Naive thymus-derived CD4-positive, alpha-beta T cell (primary cell): ENCODE measurements around the gene CACNA1A. TPM values are rescaled to one million over a fixed set of nuclear protein-coding genes. Genes with fewer than 3 reads are reported as not detected.
"Not testable (repeated sequence)": the region's sequence is repeated elsewhere in the genome, so short reads cannot be mapped to it uniquely, and the experiment has no call there.

ENCODE experiments used
- ATAC-seq: fragments of 150-1000 bp; cut with Tn5 transposase; 2 replicates; pipeline ENCODE4 v1.10.0; 2021; ENCODE audit warnings: mild to moderate bottlenecking, moderate library complexity
- CTCF ChIA-PET: fragments of 350-600 bp; sonication (Branson Sonifier 250); formaldehyde crosslinking; loops from one replicate; lab custom pipeline; 2021; ENCODE audit warnings: antibody characterized with exemption; lab: Charles Lee
- POLR2A ChIA-PET: fragments of 350-600 bp; sonication (Branson Sonifier 250); formaldehyde crosslinking; loops from one replicate; lab custom pipeline; 2021; ENCODE audit warnings: antibody characterized with exemption, inconsistent platforms; lab: Charles Lee
- DNase-seq, 9 donors: peaks; one replicate each; pipeline versions ENCODE4 v3.0.0 to v3.0.0-alpha.2; 2020 to 2022; ENCODE audit warnings: mixed read lengths in 1 of 9
- H3K27ac ChIP-seq: one replicate; pipeline ENCODE4 v1.7.0; 2013; ENCODE audit warnings: mild to moderate bottlenecking, low read depth, low read length, moderate library complexity
- H3K27me3 ChIP-seq, 2 donors: one replicate each; pipeline ENCODE4 v1.7.0; 2013; ENCODE audit warnings: low read length in 2 of 2, mild to moderate bottlenecking in 2 of 2, moderate library complexity in 2 of 2; ENCODE audit not compliant: control insufficient read depth in 2 of 2, insufficient read depth in 2 of 2
- H3K36me3 ChIP-seq, 3 experiments: 1 replicate in 2 of 3; 2 replicates in 1 of 3; pipeline ENCODE4 v1.7.0; 2013; ENCODE audit warnings: low read length in 3 of 3, mild to moderate bottlenecking in 3 of 3, moderate library complexity in 1 of 3; ENCODE audit not compliant: insufficient read depth in 3 of 3, control insufficient read depth in 2 of 3
- H3K4me1 ChIP-seq, 2 donors: one replicate each; pipeline ENCODE4 v1.7.0; 2013; ENCODE audit warnings: low read length in 2 of 2, mild to moderate bottlenecking in 2 of 2, moderate library complexity in 1 of 2; ENCODE audit not compliant: control insufficient read depth in 2 of 2, insufficient read depth in 2 of 2
- H3K4me3 ChIP-seq: 2 replicates; pipeline ENCODE4 v1.7.0; 2013; ENCODE audit warnings: mild to moderate bottlenecking, low read length
- H3K9me3 ChIP-seq, 3 experiments: 1 replicate in 2 of 3; 2 replicates in 1 of 3; pipeline ENCODE4 v1.7.0; 2013; ENCODE audit warnings: low read length in 3 of 3; ENCODE audit not compliant: control insufficient read depth in 2 of 3
- H3K27ac Mint-ChIP-seq, 9 donors: one replicate each; pipeline ENCODE4 v1.8.0; 2020 to 2022; ENCODE audit warnings: mixed read lengths in 9 of 9, mild to moderate bottlenecking in 8 of 9, moderate library complexity in 5 of 9, inconsistent platforms in 2 of 9
- H3K27me3 Mint-ChIP-seq, 5 donors: one replicate each; pipeline ENCODE4 v1.8.0; 2021 to 2022; ENCODE audit warnings: mixed read lengths in 5 of 5, mild to moderate bottlenecking in 1 of 5
- H3K36me3 Mint-ChIP-seq, 5 donors: one replicate each; pipeline ENCODE4 v1.8.0; 2020 to 2022; ENCODE audit warnings: mixed read lengths in 5 of 5, mild to moderate bottlenecking in 3 of 5, inconsistent platforms in 1 of 5
- H3K4me1 Mint-ChIP-seq, 7 donors: one replicate each; pipeline ENCODE4 v1.8.0; 2020 to 2022; ENCODE audit warnings: mixed read lengths in 7 of 7, mild to moderate bottlenecking in 3 of 7, inconsistent platforms in 1 of 7
- H3K4me3 Mint-ChIP-seq, 10 donors: one replicate each; pipeline ENCODE4 v1.8.0; 2020 to 2022; ENCODE audit warnings: mild to moderate bottlenecking in 10 of 10, mixed read lengths in 10 of 10, moderate library complexity in 6 of 10, inconsistent platforms in 2 of 10
- H3K9me3 Mint-ChIP-seq, 11 donors: one replicate each; pipeline ENCODE4 v1.8.0; 2020 to 2022; ENCODE audit warnings: mixed read lengths in 11 of 11, mild to moderate bottlenecking in 4 of 11, inconsistent platforms in 1 of 11, moderate library complexity in 1 of 11
- intact Hi-C, 2 donors: fragments of 100-400 bp; cut with micrococcal nuclease; formaldehyde crosslinking; loops; one replicate each; pipeline ENCODE4 v1.15.1; 2023
- polyA plus RNA-seq, 2 donors: library from polyadenylated mRNA; unstranded; fragments of 300-500 nt; fragmentation: Illumina TruSeq; gene quantifications; one replicate each; pipeline ENCODE4 v1.2.3, GENCODE V29; 2021
- total RNA-seq, 6 experiments: library from RNA in 5 of 6; stranded (reverse) in 5 of 6; gene quantifications; 1 replicate in 5 of 6; 2 replicates in 1 of 6; pipeline ENCODE4 v1.2.3 and lab custom pipeline; 2021 to 2026

Gene CACNA1A
- total and polyA plus RNA-seq, 7 experiments from 2014 or later, result 0.05 to 1.1 (median 0.41) TPM

GRCh38 chr19:13207846-13208671 lies 298.2 kb downstream of the CACNA1A start:
- peak in 8 of 9 donors; percentile 29 to 68 (median 48) for DNase-seq
- Mint-ChIP-seq H3K4me3 (peak overlapping the region; percentile 89 to 99 (median 93)), H3K4me1 (peaks cover 12 to 22% (median 19%) of the 10 kb centered on the region in 7 donors), H3K36me3 (no peaks in the 10 kb centered on the region), H3K9me3 (no peaks in the 10 kb centered on the region), H3K27ac (peak overlapping the region; percentile 90 to 99 (median 97)), H3K27me3 (no peaks in the 10 kb centered on the region)
- H3K36me3 ChIP-seq, result no peaks in the 10 kb centered on the region
- no peaks in the 10 kb centered on the region for H3K4me1 ChIP-seq
- POLR2A ChIA-PET, result interaction anchor here (0.5 to 1.5 kb wide), 4 partner anchors 45 to 58 kb away, joined by 3 to 8 read pairs (median 4); partner anchors contain the start of genes IER2 and STX10
- intact Hi-C loops, result loop anchor here (1.0 to 2.0 kb wide), 4 partner anchors 41 to 57 kb away; no protein-coding TSS in a partner anchor
- peak; percentile 81 for ATAC-seq
- peak overlapping the region; percentile 72 for H3K4me3 ChIP-seq
- no peaks in the 10 kb centered on the region for H3K9me3 ChIP-seq
- peak overlapping the region; percentile 66 for H3K27ac ChIP-seq
- no peaks in the 10 kb centered on the region for H3K27me3 ChIP-seq
- CTCF ChIA-PET, result interaction anchor here (0.9 kb wide), 1 partner anchor 56 kb away, joined by 3 read pairs; no protein-coding TSS in a partner anchor

- Histone ChIP-seq H3K27ac (peak overlapping the region; percentile 66), H3K9me3 (no peaks in the 10 kb centered on the region), H3K4me3 (no peak overlapping the region), H3K27me3 (no peaks in the 10 kb centered on the region), H3K4me1 (no peaks in the 10 kb centered on the region), H3K36me3 (no peaks in the 10 kb centered on the region)
- no peak for ATAC-seq
- POLR2A ChIA-PET, result interaction anchor here (0.9 to 1.5 kb wide), 2 partner anchors 55 kb away, joined by 8 to 9 read pairs; no protein-coding TSS in a partner anchor
- Mint-ChIP-seq H3K4me1 (peaks cover 6 to 16% (median 13%) of the 10 kb centered on the region in 7 donors), H3K9me3 (no peaks in the 10 kb centered on the region), H3K4me3 (peak overlapping the region in 4 of 10 donors; percentile 89 to 97 (median 91)), H3K27ac (peak overlapping the region in 3 of 9 donors; percentile 92 to 99 (median 99)), H3K27me3 (no peaks in the 10 kb centered on the region), H3K36me3 (no peaks in the 10 kb centered on the region)
- DNase-seq, result no peak
- CTCF ChIA-PET, result no interaction called here
- intact Hi-C loops, result no loop called here
Observed at GRCh38 chr19:13207237-13207845, 298.9 kb downstream of the CACNA1A start.

- DNase-seq (no peak), ATAC-seq (no peak)
- Histone ChIP-seq H3K27me3 (no peaks in the 10 kb centered on the region), H3K9me3 (no peaks in the 10 kb centered on the region), H3K4me1 (no peaks in the 10 kb centered on the region), H3K36me3 (no peaks in the 10 kb centered on the region), H3K27ac (peak overlapping the region; percentile 66), H3K4me3 (no peak overlapping the region)
- Mint-ChIP-seq H3K27ac (peak overlapping the region in 6 of 9 donors; percentile 29 to 87 (median 74)), H3K4me3 (peak overlapping the region; percentile 2 to 74 (median 56)), H3K36me3 (no peaks in the 10 kb centered on the region), H3K4me1 (peaks cover 6 to 14% (median 11%) of the 10 kb centered on the region in 7 donors), H3K9me3 (no peaks in the 10 kb centered on the region), H3K27me3 (no peaks in the 10 kb centered on the region)
- intact Hi-C loops, result no loop called here
- CTCF ChIA-PET, result interaction anchor here (0.7 kb wide), 1 partner anchor 460 kb away, joined by 3 read pairs; no protein-coding TSS in a partner anchor
- POLR2A ChIA-PET, result interaction anchor here (0.6 to 1.0 kb wide), 3 partner anchors 51 to 98 kb away, joined by 3 to 9 read pairs (median 4); no protein-coding TSS in a partner anchor
Observed at GRCh38 chr19:13206587-13206986, 299.7 kb downstream of the CACNA1A start.

DNA sequence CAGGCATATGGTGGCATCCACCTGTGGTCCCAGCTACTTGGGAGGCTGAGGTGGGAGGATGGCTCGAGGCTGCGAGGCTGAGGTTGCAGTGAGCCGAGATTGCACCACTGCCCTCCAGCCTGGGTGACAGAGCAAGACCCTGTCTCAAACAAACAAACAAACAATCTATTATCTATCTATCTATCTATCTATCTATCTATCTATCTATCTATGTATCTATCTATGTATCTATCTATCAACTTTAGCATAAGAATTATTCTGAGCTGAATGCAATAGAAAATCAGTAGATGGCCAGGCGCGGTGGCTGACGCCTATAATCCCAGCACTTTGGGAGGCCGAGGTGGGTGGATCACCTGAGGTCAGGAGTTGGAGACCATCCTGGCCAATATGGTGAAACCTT lies 304.2 kb downstream of the CACNA1A start:
- H3K9me3 ChIP-seq, H3K27ac ChIP-seq, H3K36me3 ChIP-seq, H3K36me3 Mint-ChIP-seq, H3K27ac Mint-ChIP-seq, H3K4me1 ChIP-seq, H3K4me1 Mint-ChIP-seq, DNase-seq, H3K4me3 Mint-ChIP-seq, intact Hi-C loops, H3K4me3 ChIP-seq, H3K9me3 Mint-ChIP-seq, H3K27me3 ChIP-seq, H3K27me3 Mint-ChIP-seq, ATAC-seq: not testable (repeated sequence)
- CTCF ChIA-PET, result interaction anchor here (0.6 kb wide), 1 partner anchor 8 kb away, joined by 4 read pairs; no protein-coding TSS in a partner anchor
- POLR2A ChIA-PET, result interaction anchor here (0.7 to 1.5 kb wide), 4 partner anchors 14 to 50 kb away, joined by 3 to 5 read pairs (median 3); no protein-coding TSS in a partner anchor

DNA sequence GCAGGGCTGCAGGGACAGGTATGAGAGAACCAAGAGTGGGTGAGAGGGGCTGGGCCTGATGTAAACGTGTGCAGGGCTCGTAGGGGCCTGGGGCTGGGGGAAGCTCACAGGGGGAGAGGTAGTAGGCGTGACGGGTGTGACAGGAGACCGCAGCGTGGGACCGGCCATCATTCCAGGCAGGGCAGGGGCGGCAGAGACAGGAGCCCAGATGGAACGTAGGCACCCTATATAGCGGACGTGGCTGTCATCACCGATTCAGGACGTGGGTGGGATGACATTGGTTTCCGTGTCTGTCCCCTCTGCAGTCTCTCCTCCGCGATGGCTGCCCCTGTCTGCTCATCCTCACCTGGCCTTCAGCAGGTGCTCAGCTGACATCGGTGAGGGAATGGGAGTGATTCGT lies 307.6 kb downstream of the CACNA1A start:
- H3K36me3 Mint-ChIP-seq, result no peaks in the 10 kb centered on the region
- ATAC-seq (no peak), DNase-seq (no peak)
- H3K4me1 Mint-ChIP-seq, result peaks cover 3 to 23% (median 18%) of the 10 kb centered on the region in 7 donors
- no peaks in the 10 kb centered on the region for H3K27me3 Mint-ChIP-seq
- Histone ChIP-seq H3K9me3 (no peaks in the 10 kb centered on the region), H3K36me3 (no peaks in the 10 kb centered on the region), H3K27me3 (no peaks in the 10 kb centered on the region), H3K4me3 (no peak overlapping the region), H3K4me1 (peaks cover 6 to 21% of the 10 kb centered on the region in 2 donors), H3K27ac (no peak overlapping the region)
- peak overlapping the region in 2 of 9 donors; percentile 12 to 18 for H3K27ac Mint-ChIP-seq
- no peak overlapping the region for H3K4me3 Mint-ChIP-seq
- intact Hi-C loops, result loop anchor here (5.0 to 10.0 kb wide), 2 partner anchors 236 to 389 kb away; no protein-coding TSS in a partner anchor
- ChIA-PET POLR2A (interaction anchor here (1.3 kb wide), 1 partner anchor 46 kb away, joined by 5 read pairs; no protein-coding TSS in a partner anchor), CTCF (no interaction called here)
- H3K9me3 Mint-ChIP-seq, result no peaks in the 10 kb centered on the region

DNA sequence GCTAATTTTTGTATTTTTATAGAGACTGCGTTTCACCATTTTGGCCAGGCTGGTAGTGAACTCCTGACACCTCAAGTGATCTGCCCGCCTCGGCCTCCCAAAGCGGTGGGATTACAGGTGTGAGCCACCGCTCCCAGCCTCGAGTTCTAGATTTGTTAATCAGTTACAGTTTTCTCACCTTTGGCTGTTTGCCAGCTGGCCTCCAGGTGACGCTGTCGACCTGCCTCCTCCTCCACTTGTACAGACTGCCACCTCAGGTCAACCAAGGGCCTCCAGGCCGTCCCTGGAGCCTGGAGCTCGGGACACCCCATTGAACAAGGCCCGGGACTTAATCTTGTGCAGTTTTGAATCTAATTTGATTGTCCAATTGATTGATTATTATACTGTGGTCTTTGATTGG lies 310.6 kb downstream of the CACNA1A start:
- Histone ChIP-seq H3K9me3 (no peaks in the 10 kb centered on the region), H3K27ac (no peak overlapping the region), H3K4me1 (peaks cover 6 to 33% of the 10 kb centered on the region in 2 donors), H3K36me3 (no peaks in the 10 kb centered on the region), H3K4me3 (no peak overlapping the region), H3K27me3 (no peaks in the 10 kb centered on the region)
- intact Hi-C loops, result loop anchor here (2.0 to 10.0 kb wide), 3 partner anchors 33 to 392 kb away; no protein-coding TSS in a partner anchor
- Mint-ChIP-seq H3K27me3 (no peaks in the 10 kb centered on the region), H3K27ac (peak overlapping the region in 6 of 9 donors; percentile 39 to 79 (median 72)), H3K4me3 (peak overlapping the region in 3 of 10 donors; percentile 7 to 24 (median 17)), H3K36me3 (no peaks in the 10 kb centered on the region), H3K4me1 (peaks cover 5 to 31% (median 26%) of the 10 kb centered on the region in 7 donors), H3K9me3 (no peaks in the 10 kb centered on the region)
- peak in 5 of 9 donors; percentile 26 to 42 (median 28) for DNase-seq
- ATAC-seq, result no peak
- ChIA-PET CTCF (interaction anchor here (0.5 to 4.2 kb wide), 23 partner anchors 9 to 1153 kb away, joined by 3 to 32 read pairs (median 4); no protein-coding TSS in a partner anchor), POLR2A (interaction anchor here (0.8 to 5.8 kb wide), 7 partner anchors 27 to 67 kb away, joined by 3 to 63 read pairs (median 14); partner anchors contain the start of genes IER2 and STX10)
